ENCODE measurements around the gene CAPG.

The CAPG gene

DNA sequence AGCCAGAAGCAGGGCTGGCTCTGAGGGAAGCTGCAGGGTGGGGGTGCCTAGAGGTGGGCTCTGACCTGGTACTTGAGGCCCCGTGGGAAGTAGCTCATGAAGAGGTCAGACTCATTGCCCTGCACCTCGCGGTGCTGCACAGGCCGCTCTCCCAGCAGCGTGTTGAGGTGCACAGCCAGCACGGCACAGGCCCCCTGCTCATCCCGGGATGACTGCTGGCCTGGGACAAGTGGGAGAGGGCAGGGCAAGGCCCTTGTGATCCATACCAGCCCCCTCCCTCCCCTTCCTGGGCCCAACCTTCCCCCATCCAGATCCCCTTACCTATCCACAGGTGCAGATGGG lies 8.7 kb downstream of the CAPG start:
- Histone ChIP-seq H3K9me3 (no peaks in the 10 kb centered on the region), H3K4me1 (no peaks in the 10 kb centered on the region), H3K36me3 (no peaks in the 10 kb centered on the region), H3K4me3 (ENCODE audit: low read depth, low read length) (no peak overlapping the region), H3K27me3 (no peaks in the 10 kb centered on the region)
- no peak for DNase-seq
- no peak for TF ChIP-seq CTCF (IDR thresholded peaks at IDR 0.05; ENCODE audit: low read depth, low read length)

DNA sequence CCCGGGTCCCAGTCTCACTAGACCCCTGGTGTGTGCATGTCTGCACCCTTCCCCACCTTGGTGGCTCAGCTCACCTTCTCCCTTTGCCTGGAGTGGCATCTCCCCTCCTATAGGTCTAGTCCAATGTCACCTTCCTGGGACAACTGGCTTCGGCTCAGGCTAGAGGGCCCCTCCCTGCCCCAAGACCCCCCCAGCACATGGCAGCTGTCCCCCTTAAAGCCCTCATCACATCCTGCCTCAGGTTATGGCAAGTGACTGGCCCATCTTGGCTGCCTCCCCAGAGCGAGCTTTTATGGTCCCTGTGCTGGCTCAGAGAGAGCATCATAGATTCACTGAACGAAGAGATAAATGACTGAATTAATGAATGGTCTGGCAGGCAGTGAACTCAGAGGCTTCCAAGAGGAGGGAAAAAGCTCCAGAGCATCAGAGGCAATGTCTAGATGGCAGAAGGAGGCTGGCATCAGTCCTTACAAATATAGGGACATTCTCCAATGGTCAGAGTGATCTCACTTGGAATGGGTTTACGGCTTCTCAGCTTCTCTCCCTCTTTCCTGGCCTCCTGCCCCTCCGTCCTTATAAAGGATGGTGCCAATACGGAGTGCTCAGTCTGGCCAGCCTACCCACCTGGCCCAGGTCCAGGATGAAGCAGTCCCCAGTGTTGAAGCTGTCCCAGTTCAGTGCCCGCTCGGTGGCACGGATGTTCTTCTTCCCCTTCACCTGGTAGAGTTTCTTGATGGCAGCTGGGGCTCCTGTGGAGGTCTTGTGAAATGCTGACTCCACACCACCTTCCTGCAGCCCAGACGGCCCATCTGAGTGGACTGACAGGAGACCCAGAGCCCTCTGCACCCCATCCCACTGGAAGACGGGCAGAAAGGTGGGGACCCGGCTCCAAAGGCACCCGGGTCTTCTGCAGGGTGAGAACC lies 9.4 kb downstream of the CAPG start:
- no peak for DNase-seq
- H3K27me3 ChIP-seq, result no peaks in the 10 kb centered on the region
- H3K9me3 ChIP-seq, result no peaks in the 10 kb centered on the region
- no peaks in the 10 kb centered on the region for H3K4me1 ChIP-seq
- H3K4me3 ChIP-seq (ENCODE audit: low read depth, low read length), result no peak overlapping the region
- no peak for TF ChIP-seq CTCF (IDR thresholded peaks at IDR 0.05; ENCODE audit: low read depth, low read length)
- H3K36me3 ChIP-seq, result no peaks in the 10 kb centered on the region

GRCh38 chr2:85400023-85400422 lies 10.1 kb downstream of the CAPG start:
- no peaks in the 10 kb centered on the region for H3K27me3 ChIP-seq
- no peak for TF ChIP-seq CTCF (IDR thresholded peaks at IDR 0.05; ENCODE audit: low read depth, low read length)
- DNase-seq, result no peak
- no peaks in the 10 kb centered on the region for H3K36me3 ChIP-seq
- H3K4me3 ChIP-seq (ENCODE audit: low read depth, low read length), result no peak overlapping the region
- H3K4me1 ChIP-seq, result no peaks in the 10 kb centered on the region
- no peaks in the 10 kb centered on the region for H3K9me3 ChIP-seq

GRCh38 chr2:85399183-85399455 lies 11.0 kb downstream of the CAPG start:
- Histone ChIP-seq H3K36me3 (no peaks in the 10 kb centered on the region), H3K9me3 (no peaks in the 10 kb centered on the region), H3K4me3 (ENCODE audit: low read depth, low read length) (no peak overlapping the region), H3K27me3 (no peaks in the 10 kb centered on the region), H3K4me1 (no peaks in the 10 kb centered on the region)
- no peak for TF ChIP-seq CTCF (IDR thresholded peaks at IDR 0.05; ENCODE audit: low read depth, low read length)
- DNase-seq, result no peak

DNA sequence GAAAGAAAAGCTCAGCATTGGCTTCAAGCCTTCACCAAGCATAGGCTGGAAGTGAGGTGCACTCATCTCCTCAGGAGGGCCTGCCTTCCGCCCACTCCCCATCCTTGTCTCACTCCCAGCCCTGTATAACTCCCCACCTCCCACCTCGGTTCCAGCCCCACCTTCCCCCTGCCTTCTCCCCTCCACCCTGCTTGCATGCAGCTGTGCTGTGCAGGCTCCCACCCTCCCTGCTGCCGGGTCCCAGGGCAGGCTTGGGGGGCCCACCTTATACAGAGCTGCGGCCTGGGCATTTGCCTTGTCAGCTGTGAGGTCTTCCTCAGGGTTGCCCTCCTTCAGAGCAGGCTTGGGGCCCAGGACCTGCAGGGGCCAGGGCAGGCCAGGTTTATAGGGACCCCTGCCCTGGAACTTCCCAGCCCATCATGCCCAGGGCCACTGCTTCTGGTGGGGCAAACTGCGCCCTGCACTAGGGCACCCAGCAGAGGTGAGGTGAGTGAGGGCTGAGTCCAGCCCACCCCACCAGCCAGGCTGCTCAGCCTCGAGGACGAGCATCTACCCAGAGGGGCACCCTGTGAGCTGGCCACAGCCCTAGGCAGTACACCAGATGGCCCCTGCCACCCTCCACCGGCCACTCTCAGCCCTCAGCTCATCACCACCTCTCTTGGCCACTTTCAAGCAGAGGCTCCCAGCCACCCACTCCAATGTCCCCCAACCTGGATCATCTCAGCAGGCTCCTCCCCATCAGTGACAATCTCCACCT lies 11.6 kb downstream of the CAPG start:
- no peaks in the 10 kb centered on the region for H3K4me1 ChIP-seq
- no peak for TF ChIP-seq CTCF (IDR thresholded peaks at IDR 0.05; ENCODE audit: low read depth, low read length)
- no peaks in the 10 kb centered on the region for H3K9me3 ChIP-seq
- H3K4me3 ChIP-seq (ENCODE audit: low read depth, low read length), result no peak overlapping the region
- no peaks in the 10 kb centered on the region for H3K27me3 ChIP-seq
- DNase-seq, result no peak
- no peaks in the 10 kb centered on the region for H3K36me3 ChIP-seq

- no peak for TF ChIP-seq CTCF (IDR thresholded peaks at IDR 0.05; ENCODE audit: low read depth, low read length)
- no peaks in the 10 kb centered on the region for H3K36me3 ChIP-seq
- H3K27me3 ChIP-seq, result no peaks in the 10 kb centered on the region
- DNase-seq, result no peak
- no peak overlapping the region for H3K4me3 ChIP-seq (ENCODE audit: low read depth, low read length)
- no peaks in the 10 kb centered on the region for H3K4me1 ChIP-seq
- no peaks in the 10 kb centered on the region for H3K9me3 ChIP-seq
Observed at GRCh38 chr2:85397925-85398331, 12.2 kb downstream of the CAPG start.

Measured in BE2C (cell line).